Thoracic aorta (tissue), 2 donors: ENCODE data around the gene TUBG1. TPM values are rescaled to one million over a fixed set of nuclear protein-coding genes. Genes with fewer than 3 reads are reported as not detected.

Experiments used
- ATAC-seq: fragments of 150-250 bp; one replicate; pipeline ENCODE4 v1.8.0; 2017; ENCODE audit warnings: low read depth; ENCODE audit not compliant: insufficient number of reproducible peaks, low FRiP score
- DNase-seq: peaks from one replicate; pipeline ENCODE4 v3.0.0-alpha.2; 2020; ENCODE audit warnings: low spot score
- H3K27ac ChIP-seq, 2 donors: fragments of 200-600 bp; sonication (generic); 1 replicate in 1 of 2; 2 replicates in 1 of 2; pipeline ENCODE4 v1.5.1; 2016; ENCODE audit warnings: mild to moderate bottlenecking in 2 of 2, moderate library complexity in 2 of 2
- H3K27me3 ChIP-seq: fragments of 200-600 bp; sonication (generic); replicated peaks from 2 replicates; pipeline ENCODE4 v1.6.0; 2016; ENCODE audit warnings: mild to moderate bottlenecking; ENCODE audit not compliant: insufficient read depth
- H3K36me3 ChIP-seq: fragments of 200-600 bp; sonication (generic); one replicate; pipeline ENCODE4 v1.5.1; 2016
- H3K4me1 ChIP-seq, 2 donors: fragments of 200-600 bp; sonication (generic); 1 replicate in 1 of 2; 2 replicates in 1 of 2; pipeline versions ENCODE4 v1.5.1 to v1.6.0; 2016; ENCODE audit warnings: low read depth in 2 of 2, mild to moderate bottlenecking in 1 of 2; ENCODE audit not compliant: control insufficient read depth in 1 of 2
- H3K4me3 ChIP-seq: fragments of 200-600 bp; sonication (generic); 2 replicates; pipeline ENCODE4 v1.5.1; 2016; ENCODE audit warnings: mild to moderate bottlenecking
- H3K9me3 ChIP-seq: fragments of 200-600 bp; sonication (generic); 2 replicates; pipeline ENCODE4 v1.5.1; 2016
- total RNA-seq, 2 donors: library from RNA; depleted of rRNA; stranded (reverse); fragments of >200 nt; gene quantifications; one replicate each; pipeline versions ENCODE4 v1.1.0 to v1.2.3, GENCODE V29; 2016
- TF ChIP-seq, protein P1 (sequence below): fragments of 200-600 bp; sonication (generic); IDR thresholded peaks from one replicate; pipeline ENCODE4 v1.5.1; 2019; ENCODE audit warnings: antibody characterized with exemption

Gene TUBG1
- total RNA-seq, 2 donors from 2014 or later, result 26.7 to 47.0 TPM

- H3K27me3 ChIP-seq, result no peaks in the 10 kb centered on the region
Observed at GRCh38 chr17:42629411-42630009, 20.0 kb downstream of the TUBG1 start.

DNA sequence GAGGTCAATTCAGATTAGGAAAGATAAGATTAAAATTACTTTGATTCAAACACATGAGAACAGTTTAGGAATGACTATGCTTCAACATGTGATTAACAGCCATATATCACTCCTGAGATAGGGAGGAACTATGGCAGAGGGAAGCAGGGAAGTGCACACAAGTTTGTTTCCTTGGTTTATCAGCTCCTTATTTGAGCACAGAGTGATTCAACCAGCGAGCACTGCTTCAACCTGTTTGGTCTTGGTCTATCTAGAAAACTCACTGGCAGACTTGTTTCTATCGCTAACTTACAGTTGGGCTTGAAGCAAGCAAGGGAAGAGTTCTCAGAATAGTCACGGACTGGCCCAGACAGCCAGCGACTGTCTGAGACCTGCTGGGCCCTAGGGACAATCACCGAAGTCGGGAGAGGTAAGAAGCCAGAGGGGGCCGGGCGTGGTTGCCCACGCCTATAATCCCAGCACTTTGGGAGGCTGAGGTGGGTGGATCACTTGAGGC is 23.5 kb downstream of the TUBG1 start:
- Histone ChIP-seq H3K4me3 (no peak overlapping the region), H3K27ac (no peak overlapping the region), H3K36me3 (no peaks in the 10 kb centered on the region), H3K27me3 (no peaks in the 10 kb centered on the region), H3K4me1 (no peaks in the 10 kb centered on the region), H3K9me3 (no peaks in the 10 kb centered on the region)
- no peak for DNase-seq
- TF ChIP-seq, protein P1, sequence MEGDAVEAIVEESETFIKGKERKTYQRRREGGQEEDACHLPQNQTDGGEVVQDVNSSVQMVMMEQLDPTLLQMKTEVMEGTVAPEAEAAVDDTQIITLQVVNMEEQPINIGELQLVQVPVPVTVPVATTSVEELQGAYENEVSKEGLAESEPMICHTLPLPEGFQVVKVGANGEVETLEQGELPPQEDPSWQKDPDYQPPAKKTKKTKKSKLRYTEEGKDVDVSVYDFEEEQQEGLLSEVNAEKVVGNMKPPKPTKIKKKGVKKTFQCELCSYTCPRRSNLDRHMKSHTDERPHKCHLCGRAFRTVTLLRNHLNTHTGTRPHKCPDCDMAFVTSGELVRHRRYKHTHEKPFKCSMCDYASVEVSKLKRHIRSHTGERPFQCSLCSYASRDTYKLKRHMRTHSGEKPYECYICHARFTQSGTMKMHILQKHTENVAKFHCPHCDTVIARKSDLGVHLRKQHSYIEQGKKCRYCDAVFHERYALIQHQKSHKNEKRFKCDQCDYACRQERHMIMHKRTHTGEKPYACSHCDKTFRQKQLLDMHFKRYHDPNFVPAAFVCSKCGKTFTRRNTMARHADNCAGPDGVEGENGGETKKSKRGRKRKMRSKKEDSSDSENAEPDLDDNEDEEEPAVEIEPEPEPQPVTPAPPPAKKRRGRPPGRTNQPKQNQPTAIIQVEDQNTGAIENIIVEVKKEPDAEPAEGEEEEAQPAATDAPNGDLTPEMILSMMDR, result no peak
- no peak for ATAC-seq

More at GRCh38 chr17:42629411-42630009, 20.0 kb downstream of the TUBG1 start:
- DNase-seq (no peak), ATAC-seq (no peak)
- Histone ChIP-seq H3K27ac (no peak overlapping the region), H3K4me3 (no peak overlapping the region), H3K36me3 (no peaks in the 10 kb centered on the region), H3K4me1 (no peaks in the 10 kb centered on the region), H3K9me3 (no peaks in the 10 kb centered on the region)
- TF ChIP-seq, protein P1, result no peak

DNA sequence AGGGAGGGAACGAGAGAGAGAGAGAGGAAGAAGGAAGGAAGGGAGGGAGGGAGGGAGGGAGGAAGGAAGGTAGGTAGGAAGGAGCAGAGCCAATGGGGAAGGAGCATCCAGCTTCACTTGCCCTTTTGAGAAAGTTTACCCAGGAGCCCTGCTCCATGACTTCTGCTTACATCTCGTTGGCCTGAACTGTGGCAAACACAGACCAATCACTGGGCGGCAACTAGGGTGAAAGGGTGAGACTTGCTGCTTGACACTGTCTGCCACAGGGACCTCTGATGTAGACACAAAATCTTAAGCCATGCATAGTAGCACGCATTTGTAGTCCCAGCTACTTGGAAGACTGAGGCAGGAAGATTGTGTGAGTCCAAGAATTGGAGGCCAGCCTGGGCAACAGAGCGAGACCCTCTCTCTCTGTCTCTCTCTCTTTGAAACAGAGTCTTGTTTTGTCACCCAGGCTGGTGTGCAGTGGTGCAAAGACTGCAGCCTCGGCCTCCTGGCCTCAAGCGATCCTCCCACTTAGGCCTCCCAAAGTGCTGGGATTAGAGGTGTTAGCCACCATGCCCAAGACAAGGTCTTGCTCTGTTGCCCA is 30.1 kb downstream of the TUBG1 start:
- DNase-seq, result no peak
- H3K9me3 ChIP-seq, result no peaks in the 10 kb centered on the region

DNA sequence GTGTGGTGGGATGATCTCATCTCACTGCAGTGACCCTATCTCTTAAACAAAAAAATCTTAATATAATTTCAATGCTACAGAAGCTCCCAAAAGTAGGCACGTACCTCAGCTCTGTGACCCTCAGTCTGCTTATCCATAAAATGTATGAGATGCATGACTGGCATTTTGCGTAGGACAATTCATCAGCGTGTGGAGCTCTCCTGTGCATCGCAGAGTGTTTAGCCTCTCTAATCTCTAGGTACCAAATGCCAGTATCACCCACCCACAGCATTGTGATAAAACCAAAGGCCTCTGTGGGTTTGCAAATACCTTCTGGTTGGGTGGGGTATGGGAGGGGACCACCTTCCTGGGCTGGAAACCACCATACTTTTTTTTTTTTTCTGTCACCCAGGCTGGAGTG is 30.6 kb downstream of the TUBG1 start:
- no peaks in the 10 kb centered on the region for H3K36me3 ChIP-seq
- H3K27ac ChIP-seq, result no peak overlapping the region
- no peaks in the 10 kb centered on the region for H3K9me3 ChIP-seq
- H3K4me3 ChIP-seq, result no peak overlapping the region
- no peak for DNase-seq
- TF ChIP-seq, protein P1, result no peak
- ATAC-seq, result no peak
- no peaks in the 10 kb centered on the region for H3K27me3 ChIP-seq
- no peaks in the 10 kb centered on the region for H3K4me1 ChIP-seq

More for the DNA sequence above, 30.1 kb downstream of the TUBG1 start:
- Histone ChIP-seq H3K27ac (no peak overlapping the region), H3K4me3 (no peak overlapping the region), H3K4me1 (no peaks in the 10 kb centered on the region), H3K36me3 (no peaks in the 10 kb centered on the region), H3K27me3 (no peaks in the 10 kb centered on the region)
- TF ChIP-seq, protein P1, result no peak
- ATAC-seq, result no peak

- Histone ChIP-seq H3K27ac (no peak overlapping the region), H3K9me3 (no peaks in the 10 kb centered on the region), H3K27me3 (no peaks in the 10 kb centered on the region)
Observed at GRCh38 chr17:42642336-42642735, 32.9 kb downstream of the TUBG1 start.

More at GRCh38 chr17:42642336-42642735, 32.9 kb downstream of the TUBG1 start:
- H3K4me3 ChIP-seq, result no peak overlapping the region
- DNase-seq (no peak), ATAC-seq (no peak)
- TF ChIP-seq, protein P1, result no peak
- H3K36me3 ChIP-seq, result no peaks in the 10 kb centered on the region
- H3K4me1 ChIP-seq, result no peaks in the 10 kb centered on the region
